H1 (cell line): ENCODE measurements around the gene SLC37A1.

Source experiments
- BACH1 ChIP-seq: IDR thresholded peaks from 2 replicates; pipeline ENCODE4 v1.6.1; 2012; ENCODE audit warnings: low read length, improper control_type of control experiment
- GABPA ChIP-seq: IDR thresholded peaks from 2 replicates; pipeline ENCODE4 v1.6.1; 2011; ENCODE audit warnings: mild to moderate bottlenecking, low read length, moderate library complexity, borderline replicate concordance; ENCODE audit not compliant: insufficient read depth
- JUND ChIP-seq: IDR thresholded peaks from 2 replicates; pipeline ENCODE4 v1.6.1; 2011; ENCODE audit warnings: mild to moderate bottlenecking, improper control_type of control experiment, low read length
- TF ChIP-seq, protein P1 (sequence below), 3 experiments: IDR thresholded peaks; 1 replicate in 2 of 3; 2 replicates in 1 of 3; pipeline versions ENCODE4 v1.5.1 to v1.6.1; 2011; ENCODE audit warnings: low read length in 3 of 3, mild to moderate bottlenecking in 3 of 3, inconsistent platforms in 2 of 3, low read depth in 1 of 3, moderate library complexity in 1 of 3; ENCODE audit not compliant: insufficient read depth in 1 of 3; ENCODE audit errors: control extremely low read depth in 1 of 3

DNA sequence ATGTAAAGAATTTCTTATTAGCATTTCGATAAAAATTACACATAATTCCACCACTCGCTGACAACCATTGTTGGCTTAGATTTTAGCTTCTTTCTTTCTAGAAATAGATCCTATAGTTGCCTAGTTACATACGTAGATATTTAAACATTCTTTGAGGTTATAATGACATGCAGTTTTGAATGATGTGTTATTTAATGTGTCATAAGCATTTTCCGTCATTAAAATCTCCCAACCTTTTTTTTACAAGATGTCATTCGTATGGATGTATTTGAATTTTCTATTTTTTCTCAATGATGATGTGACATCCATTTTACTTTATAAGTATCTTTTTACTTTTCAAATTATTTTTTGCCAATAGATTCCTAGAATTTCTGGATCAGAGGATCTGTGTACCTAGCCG is 44.7 kb downstream of the SLC37A1 start:
- TF ChIP-seq, protein P1, sequence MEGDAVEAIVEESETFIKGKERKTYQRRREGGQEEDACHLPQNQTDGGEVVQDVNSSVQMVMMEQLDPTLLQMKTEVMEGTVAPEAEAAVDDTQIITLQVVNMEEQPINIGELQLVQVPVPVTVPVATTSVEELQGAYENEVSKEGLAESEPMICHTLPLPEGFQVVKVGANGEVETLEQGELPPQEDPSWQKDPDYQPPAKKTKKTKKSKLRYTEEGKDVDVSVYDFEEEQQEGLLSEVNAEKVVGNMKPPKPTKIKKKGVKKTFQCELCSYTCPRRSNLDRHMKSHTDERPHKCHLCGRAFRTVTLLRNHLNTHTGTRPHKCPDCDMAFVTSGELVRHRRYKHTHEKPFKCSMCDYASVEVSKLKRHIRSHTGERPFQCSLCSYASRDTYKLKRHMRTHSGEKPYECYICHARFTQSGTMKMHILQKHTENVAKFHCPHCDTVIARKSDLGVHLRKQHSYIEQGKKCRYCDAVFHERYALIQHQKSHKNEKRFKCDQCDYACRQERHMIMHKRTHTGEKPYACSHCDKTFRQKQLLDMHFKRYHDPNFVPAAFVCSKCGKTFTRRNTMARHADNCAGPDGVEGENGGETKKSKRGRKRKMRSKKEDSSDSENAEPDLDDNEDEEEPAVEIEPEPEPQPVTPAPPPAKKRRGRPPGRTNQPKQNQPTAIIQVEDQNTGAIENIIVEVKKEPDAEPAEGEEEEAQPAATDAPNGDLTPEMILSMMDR (IDR thresholded peaks at IDR 0.05; ENCODE audit: control extremely low read depth in 1 of 3, insufficient read depth in 1 of 3, low read depth in 1 of 3, low read length in 3 of 3): no peak
- TF ChIP-seq JUND: no peak
- TF ChIP-seq GABPA: no peak
- no peak for TF ChIP-seq BACH1
